Type B pancreatic cell (in vitro differentiated cells): ENCODE results near the gene ANO9. TPM values are rescaled to one million over a fixed set of nuclear protein-coding genes. Genes with fewer than 3 reads are reported as not detected.

ENCODE experiments used
- DNase-seq: peaks from one replicate; pipeline ENCODE4 v3.0.0; 2021; ENCODE audit warnings: mixed read lengths; ENCODE audit not compliant: unreplicated experiment; ENCODE audit errors: extremely low spot score
- H3K27ac Mint-ChIP-seq: 2 replicates; pipeline ENCODE4 v1.8.0; 2021; ENCODE audit warnings: mild to moderate bottlenecking, mixed read lengths
- H3K27me3 Mint-ChIP-seq: 2 replicates; pipeline ENCODE4 v1.8.0; 2021; ENCODE audit warnings: mixed read lengths
- H3K36me3 Mint-ChIP-seq: 2 replicates; pipeline ENCODE4 v1.8.0; 2021; ENCODE audit warnings: mixed read lengths
- H3K4me1 Mint-ChIP-seq: one replicate; pipeline ENCODE4 v1.8.0; 2021; ENCODE audit warnings: mixed read lengths; ENCODE audit not compliant: unreplicated experiment
- H3K4me3 Mint-ChIP-seq: 2 replicates; pipeline ENCODE4 v1.8.0; 2021; ENCODE audit warnings: mild to moderate bottlenecking, mixed read lengths
- H3K9me3 Mint-ChIP-seq: 2 replicates; pipeline ENCODE4 v1.8.0; 2021; ENCODE audit warnings: mixed read lengths
- CTCF ChIP-seq: fragments of 200-600 bp; sonication (generic); conservative IDR thresholded peaks from 2 replicates; pipeline ENCODE4 v1.5.0; 2021; ENCODE audit warnings: antibody characterized with exemption, mild to moderate bottlenecking
- total RNA-seq: library from RNA; stranded (reverse); gene quantifications from 2 replicates; pipeline ENCODE4 v1.2.1, GENCODE V29; 2021; ENCODE audit warnings: low replicate concordance

ANO9 gene
- total RNA-seq, 1 donor from 2014 or later = 25.3 TPM

GRCh38 chr11:449889-450808 is 8.3 kb upstream of the ANO9 start, which contains the start of gene PTDSS2:
Gene PTDSS2, plus strand, starts transcription at chr11:450279. Its CDS starts 177 bp downstream, at chr11:450456.
- TF ChIP-seq CTCF = no peak
- H3K27me3 Mint-ChIP-seq = no peaks in the 10 kb centered on the region
- H3K9me3 Mint-ChIP-seq = no peaks in the 10 kb centered on the region
- H3K4me3 Mint-ChIP-seq = peak within 1 kb of the TSS; percentile 100
- H3K4me1 Mint-ChIP-seq = peaks cover 6% of the 10 kb centered on the region
- peak within 1 kb of the TSS; percentile 95 for H3K27ac Mint-ChIP-seq
- peak; percentile 96 for DNase-seq
- peaks cover 4% of the 10 kb centered on the region for H3K36me3 Mint-ChIP-seq

DNA sequence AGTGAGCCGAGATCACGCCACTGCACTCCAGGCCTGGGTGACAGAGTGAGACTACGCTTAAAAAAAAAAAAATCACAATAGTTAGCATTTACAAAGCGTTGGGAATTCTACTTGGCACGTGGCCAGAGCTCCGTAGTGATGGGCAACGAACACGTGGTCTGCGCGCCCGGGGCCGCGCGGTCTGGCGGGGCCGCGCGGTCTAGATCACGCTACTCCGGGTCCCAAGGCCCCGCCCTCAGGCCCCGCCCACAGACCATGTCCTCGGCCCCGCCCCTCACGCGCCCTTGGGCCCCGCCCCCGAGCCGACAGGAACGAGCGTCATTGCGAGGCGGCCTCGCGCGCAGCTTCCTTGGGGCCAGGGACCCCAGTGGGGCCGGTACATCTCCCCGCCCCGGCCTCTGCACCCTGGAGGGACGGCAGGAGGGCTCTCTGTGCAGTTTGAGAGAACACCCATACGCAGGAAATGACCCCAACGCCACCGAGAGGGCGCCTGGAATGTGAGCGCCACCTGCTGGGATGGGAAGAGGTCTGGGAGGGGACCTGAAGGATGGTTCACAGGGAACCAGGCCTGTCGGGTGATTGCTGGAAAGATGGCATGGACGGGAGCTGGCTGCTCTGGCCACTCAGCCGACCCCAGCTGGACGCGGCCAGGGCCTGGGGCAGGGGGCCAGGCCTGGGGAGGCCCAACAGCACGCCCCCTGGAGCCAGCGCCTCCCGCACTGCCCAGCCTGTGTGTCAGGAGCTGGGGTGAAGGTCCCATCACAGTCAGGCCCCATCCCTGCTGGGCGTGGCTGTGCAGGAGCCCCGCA is 6.3 kb upstream of the ANO9 start:
- Mint-ChIP-seq H3K27me3 (no peaks in the 10 kb centered on the region), H3K9me3 (no peaks in the 10 kb centered on the region), H3K4me3 (peak overlapping the region; percentile 93), H3K36me3 (peaks cover 4% of the 10 kb centered on the region), H3K4me1 (peaks cover 16% of the 10 kb centered on the region), H3K27ac (peak overlapping the region; percentile 91)
- peak; percentile 97 for DNase-seq
- peak; percentile 84 for TF ChIP-seq CTCF

DNA sequence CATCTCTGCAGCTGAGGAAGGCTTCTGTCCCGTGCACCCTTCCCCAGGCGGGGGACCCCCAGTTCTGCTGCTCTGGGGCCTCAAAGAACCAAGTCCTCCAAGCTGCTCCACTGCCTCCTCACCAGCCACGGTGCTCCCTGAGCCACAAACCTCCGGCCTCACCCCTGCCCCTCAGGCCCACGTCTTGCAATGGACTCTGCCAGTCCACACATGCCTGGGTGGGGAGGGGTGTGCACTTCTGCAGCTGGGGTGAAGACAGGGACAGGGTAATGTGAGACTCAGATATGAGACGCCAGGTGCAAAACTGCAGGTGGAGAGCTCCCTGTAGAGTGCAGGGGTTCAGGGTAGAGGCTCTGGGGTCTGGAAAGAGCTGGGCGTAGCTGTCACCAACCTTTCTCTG is 5.1 kb upstream of the ANO9 start:
- H3K4me3 Mint-ChIP-seq = peak overlapping the region; percentile 54
- peak overlapping the region; percentile 73 for H3K27ac Mint-ChIP-seq
- H3K36me3 Mint-ChIP-seq = peaks cover 4% of the 10 kb centered on the region
- H3K9me3 Mint-ChIP-seq = no peaks in the 10 kb centered on the region
- peaks cover 16% of the 10 kb centered on the region for H3K4me1 Mint-ChIP-seq
- TF ChIP-seq CTCF = no peak
- no peaks in the 10 kb centered on the region for H3K27me3 Mint-ChIP-seq
- DNase-seq = no peak

DNA sequence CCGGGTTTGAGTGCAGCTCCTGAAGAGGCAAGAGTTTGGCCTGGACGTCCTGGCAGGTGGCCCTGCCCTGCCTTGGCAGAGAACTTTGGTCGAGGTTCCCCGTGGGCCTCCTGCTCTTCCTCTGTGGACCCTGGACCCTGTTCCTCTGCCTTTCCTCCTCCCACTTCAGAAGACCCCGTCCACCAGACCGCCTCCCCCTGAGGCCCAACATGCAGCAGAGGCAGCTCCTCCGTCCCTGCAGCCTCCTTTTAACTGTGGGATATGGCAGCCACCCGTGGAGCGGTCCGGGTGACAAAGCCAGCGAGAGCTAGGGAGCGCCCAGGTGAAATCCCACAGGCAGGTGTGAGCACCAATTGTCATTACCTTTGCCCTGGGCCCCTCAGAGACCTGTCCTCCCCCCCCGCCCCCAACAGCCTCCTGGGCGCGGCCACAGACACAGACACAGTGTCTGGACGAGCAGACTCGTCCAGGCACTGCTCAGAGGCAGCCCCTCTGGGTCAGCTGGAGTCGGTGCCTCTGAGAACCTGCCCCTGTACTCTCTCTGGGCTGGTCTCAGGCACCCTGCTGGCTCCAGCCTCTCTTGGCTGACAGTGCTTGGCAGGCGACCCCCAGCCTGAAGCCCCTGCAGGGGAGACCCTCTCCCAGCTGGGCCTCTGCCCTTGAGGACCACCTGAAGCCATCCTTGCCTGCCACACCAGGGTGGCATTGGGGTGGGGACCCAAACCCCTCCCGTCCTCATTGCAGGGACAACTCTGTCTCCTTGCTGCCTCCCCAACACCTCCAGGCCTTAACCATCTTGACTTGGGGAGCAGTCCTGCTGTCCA is 4.2 kb upstream of the ANO9 start:
- Mint-ChIP-seq H3K36me3 (peaks cover 3% of the 10 kb centered on the region), H3K27me3 (no peaks in the 10 kb centered on the region), H3K4me3 (peak overlapping the region; percentile 57), H3K27ac (peak overlapping the region; percentile 73), H3K9me3 (no peaks in the 10 kb centered on the region), H3K4me1 (peaks cover 10% of the 10 kb centered on the region)
- no peak for TF ChIP-seq CTCF
- DNase-seq = no peak
